MM.1S (cell line): ENCODE measurements around the gene ADNP.

ENCODE experiments used
- EZH2phosphoT487 ChIP-seq: fragments of 300-600 bp; sonication (generic); IDR thresholded peaks from 2 replicates; pipeline ENCODE4 v1.6.1; 2018; ENCODE audit warnings: antibody characterized with exemption, low read length
- TF ChIP-seq, protein P1 (sequence below): fragments of 300-600 bp; sonication (generic); IDR thresholded peaks from 2 replicates; pipeline ENCODE4 v1.5.1; 2016; ENCODE audit warnings: antibody characterized with exemption, low read length, mixed read lengths

DNA sequence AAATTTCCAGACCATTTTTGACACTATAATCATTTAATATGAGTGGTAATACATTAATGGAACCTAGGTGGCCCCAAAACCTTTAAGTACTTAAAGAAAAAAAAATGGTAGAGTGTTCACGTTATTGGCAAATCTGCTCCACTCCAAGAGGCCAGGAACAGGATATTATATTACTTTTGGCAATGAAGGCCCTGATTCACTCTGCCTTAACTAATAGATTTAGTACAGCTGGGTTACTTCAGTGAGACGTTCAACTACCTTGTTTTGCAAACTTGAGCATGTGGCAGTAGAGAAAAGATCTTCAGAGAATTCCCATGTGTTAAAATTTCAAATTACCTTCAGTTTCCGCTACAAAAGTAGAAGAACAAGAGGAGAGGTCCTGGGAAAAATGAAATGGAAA is 12.8 kb downstream of the ADNP start:
- TF ChIP-seq EZH2phosphoT487 = no peak
- TF ChIP-seq, protein P1, sequence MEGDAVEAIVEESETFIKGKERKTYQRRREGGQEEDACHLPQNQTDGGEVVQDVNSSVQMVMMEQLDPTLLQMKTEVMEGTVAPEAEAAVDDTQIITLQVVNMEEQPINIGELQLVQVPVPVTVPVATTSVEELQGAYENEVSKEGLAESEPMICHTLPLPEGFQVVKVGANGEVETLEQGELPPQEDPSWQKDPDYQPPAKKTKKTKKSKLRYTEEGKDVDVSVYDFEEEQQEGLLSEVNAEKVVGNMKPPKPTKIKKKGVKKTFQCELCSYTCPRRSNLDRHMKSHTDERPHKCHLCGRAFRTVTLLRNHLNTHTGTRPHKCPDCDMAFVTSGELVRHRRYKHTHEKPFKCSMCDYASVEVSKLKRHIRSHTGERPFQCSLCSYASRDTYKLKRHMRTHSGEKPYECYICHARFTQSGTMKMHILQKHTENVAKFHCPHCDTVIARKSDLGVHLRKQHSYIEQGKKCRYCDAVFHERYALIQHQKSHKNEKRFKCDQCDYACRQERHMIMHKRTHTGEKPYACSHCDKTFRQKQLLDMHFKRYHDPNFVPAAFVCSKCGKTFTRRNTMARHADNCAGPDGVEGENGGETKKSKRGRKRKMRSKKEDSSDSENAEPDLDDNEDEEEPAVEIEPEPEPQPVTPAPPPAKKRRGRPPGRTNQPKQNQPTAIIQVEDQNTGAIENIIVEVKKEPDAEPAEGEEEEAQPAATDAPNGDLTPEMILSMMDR = no peak
